NT2/D1 (cell line): ENCODE measurements around the gene DRAM2.
A peak's percentile ranks its signal among the peaks of the same experiment; 100 is the strongest.
"Not testable (repeated sequence)": the region's sequence is repeated elsewhere in the genome, so short reads cannot be mapped to it uniquely, and the experiment has no call there.

Experiments
- DNase-seq: peaks from one replicate; pipeline ENCODE4 v3.0.0-alpha.2; 2011; ENCODE audit warnings: low read depth, low spot score
- H3K27me3 ChIP-seq: 2 replicates; pipeline ENCODE4 v1.6.0; 2011; ENCODE audit warnings: mild to moderate bottlenecking; ENCODE audit not compliant: insufficient read length, insufficient read depth
- H3K36me3 ChIP-seq: 2 replicates; pipeline ENCODE4 v1.6.1; 2011; ENCODE audit warnings: mild to moderate bottlenecking, low read length, mixed read lengths; ENCODE audit not compliant: insufficient read depth, insufficient read length
- H3K4me1 ChIP-seq: 2 replicates; pipeline ENCODE4 v1.5.1; 2011; ENCODE audit not compliant: insufficient read depth, insufficient read length
- H3K4me3 ChIP-seq: 2 replicates; pipeline ENCODE4 v1.5.1; 2011; ENCODE audit warnings: low read depth; ENCODE audit not compliant: insufficient read length
- H3K9ac ChIP-seq: 2 replicates; pipeline ENCODE4 v1.6.0; 2011; ENCODE audit warnings: low read depth; ENCODE audit not compliant: insufficient read length
- H3K9me3 ChIP-seq: 2 replicates; pipeline ENCODE4 v1.5.1; 2011; ENCODE audit warnings: mild to moderate bottlenecking, low read length; ENCODE audit not compliant: insufficient read depth
- SUZ12 ChIP-seq: IDR thresholded peaks from 2 replicates; pipeline ENCODE4 v1.6.1; 2011; ENCODE audit not compliant: insufficient read length, insufficient read depth; ENCODE audit errors: extremely low read depth
- YY1 ChIP-seq: IDR thresholded peaks from 2 replicates; pipeline ENCODE4 v1.6.1; 2011; ENCODE audit not compliant: insufficient read length, insufficient read depth
- ZNF274 ChIP-seq: IDR thresholded peaks from 2 replicates; pipeline ENCODE4 v1.6.1; 2011; ENCODE audit warnings: mild to moderate bottlenecking, low read depth, low read length

Gene DRAM2

DNA sequence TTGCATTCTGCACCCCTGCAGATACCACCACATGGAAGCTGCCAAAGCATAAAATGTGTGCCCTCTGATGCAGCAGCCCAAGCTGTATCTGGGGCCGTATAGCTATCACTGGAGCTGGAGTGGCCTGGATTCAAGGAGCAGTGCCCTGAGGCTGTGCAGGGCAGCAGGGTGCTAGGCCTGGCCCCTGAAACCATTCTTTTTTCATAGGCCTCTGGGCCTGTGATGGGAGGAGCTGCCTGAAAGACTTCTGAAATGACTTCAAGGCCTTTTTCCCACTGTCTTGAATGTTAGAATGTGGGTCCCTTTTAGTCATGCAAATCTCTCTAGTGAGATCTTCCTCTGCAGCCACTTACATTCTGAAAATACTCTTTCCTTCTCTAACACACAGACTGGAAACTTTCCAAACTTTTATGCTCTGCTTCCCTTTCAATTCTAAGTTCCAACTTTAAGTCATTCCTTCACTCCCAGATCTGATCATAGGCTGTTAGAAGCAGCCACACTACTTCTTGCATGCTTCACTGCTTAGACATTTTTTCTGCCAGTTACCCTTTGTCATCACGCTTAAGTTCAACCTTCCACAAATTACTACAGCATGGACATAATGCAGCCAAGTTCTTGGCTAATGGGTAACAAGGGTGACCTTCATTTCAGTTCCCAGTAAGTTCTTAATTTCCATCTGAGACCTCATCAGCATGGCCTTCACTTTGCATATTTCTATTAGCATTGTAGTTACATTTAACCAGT lies 42.4 kb downstream of the DRAM2 start:
- no peak for TF ChIP-seq SUZ12
- TF ChIP-seq YY1 = no peak
- TF ChIP-seq ZNF274 = no peak
- DNase-seq = peak; percentile 69
- H3K9me3 ChIP-seq = peaks cover 65% of the 10 kb centered on the region

DNA sequence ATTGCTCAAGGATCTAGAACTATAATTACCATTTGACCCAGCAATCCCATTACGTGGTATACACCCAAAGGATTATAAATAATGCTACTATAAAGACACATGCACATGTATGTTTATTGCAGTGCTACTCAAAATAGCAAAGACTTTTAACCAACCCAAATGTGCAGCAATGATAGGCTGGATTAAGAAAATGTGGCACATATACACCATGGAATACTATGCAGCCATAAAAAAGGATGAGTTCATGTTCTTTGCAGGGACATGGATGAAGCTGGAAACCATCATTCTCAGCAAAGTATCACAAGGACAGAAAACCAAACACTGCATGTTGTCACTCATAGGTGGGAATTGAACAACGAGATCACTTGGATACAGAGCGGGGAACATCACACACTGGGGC lies 44.5 kb downstream of the DRAM2 start:
- H3K4me3 ChIP-seq, H3K27me3 ChIP-seq: not testable (repeated sequence)
- H3K9me3 ChIP-seq = peaks cover 44% of the 10 kb centered on the region

More for the DNA sequence above, 42.4 kb downstream of the DRAM2 start:
- no peaks in the 10 kb centered on the region for H3K27me3 ChIP-seq
- peaks cover 14% of the 10 kb centered on the region for H3K4me1 ChIP-seq
- no peak overlapping the region for H3K4me3 ChIP-seq
- H3K9ac ChIP-seq = no peak overlapping the region
- no peaks in the 10 kb centered on the region for H3K36me3 ChIP-seq

DNA sequence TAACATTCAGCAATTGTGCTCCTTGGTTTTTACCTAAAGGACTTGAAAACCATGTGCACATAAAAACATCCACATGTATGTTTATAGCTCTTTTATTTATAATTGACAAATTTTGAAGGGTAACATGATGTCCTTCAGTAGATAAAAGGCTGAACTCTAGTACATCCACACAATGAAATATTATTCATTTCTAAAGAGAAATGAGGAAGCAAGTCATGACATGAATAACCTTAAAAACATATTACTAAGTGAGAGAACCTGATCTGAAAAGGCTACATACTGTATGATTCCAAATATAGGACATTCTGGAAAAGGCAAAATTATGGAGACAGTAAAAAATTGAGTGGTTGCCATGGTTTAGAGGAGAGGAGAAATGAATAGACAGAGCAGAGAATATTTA lies 50.3 kb downstream of the DRAM2 start:
- TF ChIP-seq SUZ12 = no peak
- Histone ChIP-seq H3K9me3 (peaks cover 25% of the 10 kb centered on the region), H3K4me1 (no peaks in the 10 kb centered on the region), H3K4me3 (no peak overlapping the region), H3K36me3 (no peaks in the 10 kb centered on the region), H3K9ac (no peak overlapping the region), H3K27me3 (no peaks in the 10 kb centered on the region)
- DNase-seq = no peak

More for the DNA sequence above, 44.5 kb downstream of the DRAM2 start:
- not testable (repeated sequence) for H3K36me3 ChIP-seq, H3K4me1 ChIP-seq, H3K9ac ChIP-seq, DNase-seq

DNA sequence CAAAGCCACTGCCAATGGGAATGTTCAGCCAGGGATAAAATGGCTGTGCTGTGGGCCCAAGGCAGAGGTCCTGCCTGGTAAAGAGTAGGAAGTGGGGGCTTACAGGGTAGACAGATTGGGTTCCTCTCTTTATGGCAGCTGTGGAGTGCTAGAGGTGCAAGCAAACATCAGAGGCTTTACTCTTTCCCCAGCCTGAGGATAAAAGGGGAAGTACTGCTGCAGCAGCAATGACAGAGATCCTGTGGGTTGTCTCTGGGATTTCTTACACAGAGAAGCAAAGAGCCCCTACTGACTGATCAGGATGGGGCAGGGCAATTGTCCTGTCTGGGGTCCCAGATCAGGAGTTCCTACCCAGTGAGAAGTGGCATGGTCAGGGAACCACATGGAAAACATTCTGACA lies 54.2 kb downstream of the DRAM2 start:
- H3K4me3 ChIP-seq = no peak overlapping the region
- no peak for DNase-seq
- TF ChIP-seq YY1 (no peak), ZNF274 (no peak), SUZ12 (no peak)

DNA sequence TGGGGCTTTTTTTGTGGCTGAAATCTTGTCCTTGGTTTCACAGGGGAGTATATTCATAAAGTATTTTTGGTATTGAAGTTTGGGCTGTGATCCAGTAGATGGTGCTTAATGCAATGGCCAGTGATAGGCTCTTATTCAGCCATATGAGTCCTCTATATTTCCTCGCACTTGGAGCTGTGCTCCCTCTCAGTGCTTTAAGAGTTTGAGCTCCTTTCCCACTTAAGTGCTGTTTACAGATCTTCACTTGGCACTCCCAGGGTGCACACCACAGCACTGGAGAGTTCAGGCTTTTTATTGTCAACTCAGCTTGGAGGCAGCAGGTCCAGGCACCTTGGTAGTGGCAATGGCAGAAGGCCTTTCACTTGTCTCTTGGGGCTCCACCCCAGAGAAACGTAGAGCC lies 54.9 kb downstream of the DRAM2 start:
- Histone ChIP-seq H3K36me3 (no peaks in the 10 kb centered on the region), H3K9ac (no peak overlapping the region), H3K9me3 (peaks cover 46% of the 10 kb centered on the region)

More for the DNA sequence above, 54.2 kb downstream of the DRAM2 start:
- H3K9ac ChIP-seq = no peak overlapping the region
- H3K36me3 ChIP-seq = no peaks in the 10 kb centered on the region
- no peaks in the 10 kb centered on the region for H3K4me1 ChIP-seq
- peaks cover 43% of the 10 kb centered on the region for H3K9me3 ChIP-seq
- no peaks in the 10 kb centered on the region for H3K27me3 ChIP-seq

DNA sequence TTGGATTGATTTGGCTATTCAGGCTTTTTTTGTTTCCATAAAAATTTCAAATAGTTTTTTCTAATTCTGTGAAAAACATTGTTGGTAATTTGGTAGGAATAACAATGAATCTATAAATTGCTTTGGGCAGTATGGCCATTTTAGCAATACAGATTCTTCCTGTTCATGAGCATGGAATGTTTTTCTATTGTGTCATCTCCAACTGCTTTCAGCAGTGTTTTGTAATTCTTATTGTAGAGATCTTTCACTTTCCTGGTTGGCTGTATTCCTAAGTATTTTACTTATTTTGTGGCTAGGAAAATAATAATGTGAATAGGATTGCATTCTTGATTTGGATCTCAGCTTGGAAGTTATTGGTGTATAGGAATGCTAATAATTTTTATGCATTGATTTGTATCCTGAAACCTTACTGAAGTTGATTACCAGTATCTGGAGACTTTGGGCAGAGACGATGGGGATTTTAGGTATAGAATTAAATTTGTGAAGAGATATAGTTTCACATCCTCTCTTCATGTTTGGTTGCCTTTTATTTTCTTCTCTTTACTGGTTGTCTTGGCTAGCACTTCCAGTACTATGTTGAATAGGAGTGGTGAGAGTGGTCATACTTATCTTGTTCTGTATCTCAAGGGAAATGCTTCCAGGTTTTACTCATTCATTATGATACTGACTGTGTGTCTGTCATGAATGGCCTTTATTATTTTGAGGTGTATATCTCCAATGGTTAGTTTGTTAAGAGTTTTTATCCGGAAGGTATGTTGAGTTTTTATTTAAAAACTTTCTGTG lies 57.3 kb downstream of the DRAM2 start:
- Histone ChIP-seq H3K9ac (no peak overlapping the region), H3K36me3 (no peaks in the 10 kb centered on the region), H3K27me3 (no peaks in the 10 kb centered on the region), H3K4me3 (no peak overlapping the region), H3K4me1 (no peaks in the 10 kb centered on the region), H3K9me3 (peaks cover 47% of the 10 kb centered on the region)
- TF ChIP-seq YY1 = no peak
- no peak for DNase-seq

More for the DNA sequence above, 54.9 kb downstream of the DRAM2 start:
- Histone ChIP-seq H3K27me3 (no peaks in the 10 kb centered on the region), H3K4me1 (no peaks in the 10 kb centered on the region), H3K4me3 (no peak overlapping the region)
- no peak for DNase-seq
- TF ChIP-seq SUZ12 (no peak), ZNF274 (peak; percentile 51)

DNA sequence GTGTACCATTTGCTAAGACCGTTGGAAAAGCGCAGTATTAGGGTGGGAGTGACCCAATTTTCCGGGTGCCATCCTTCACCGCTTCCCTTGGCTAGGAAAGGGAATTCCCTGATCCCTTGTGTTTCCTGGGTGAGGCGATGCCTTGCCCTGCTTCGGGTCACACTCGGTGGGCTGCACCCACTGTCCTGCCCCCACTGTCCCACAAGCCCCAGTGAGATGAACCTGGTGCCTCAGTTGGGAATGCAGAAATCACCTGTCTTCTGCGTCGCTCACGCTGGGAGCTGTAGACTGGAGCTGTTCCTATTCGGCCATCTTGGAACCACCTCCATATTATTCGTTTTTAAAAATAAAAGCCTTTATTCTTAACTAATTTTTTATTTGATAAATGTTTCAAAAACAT lies 60.6 kb downstream of the DRAM2 start:
- not testable (repeated sequence) for DNase-seq, H3K9ac ChIP-seq, H3K4me1 ChIP-seq, H3K27me3 ChIP-seq, H3K4me3 ChIP-seq, H3K36me3 ChIP-seq
- H3K9me3 ChIP-seq = peaks cover 30% of the 10 kb centered on the region

DNA sequence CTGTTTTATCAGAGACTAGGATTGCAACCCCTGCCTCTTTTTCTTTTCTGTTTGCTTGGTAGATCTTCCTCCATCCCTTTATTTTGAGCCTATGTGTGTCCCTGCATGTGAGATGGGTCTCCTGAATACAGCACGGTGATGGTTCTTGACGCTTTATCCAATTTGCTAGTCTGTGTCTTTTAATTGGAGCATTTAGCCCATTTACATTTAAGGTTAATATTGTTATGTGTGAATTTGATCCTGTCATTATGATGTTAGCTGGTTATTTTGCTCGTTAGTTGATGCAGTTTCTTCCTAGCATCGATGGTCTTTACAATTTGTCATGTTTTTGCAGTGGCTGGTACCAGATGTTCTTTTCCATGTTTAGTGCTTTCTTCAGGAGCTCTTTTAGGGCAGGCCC lies 62.6 kb downstream of the DRAM2 start:
- not testable (repeated sequence) for H3K4me3 ChIP-seq, H3K27me3 ChIP-seq, DNase-seq, H3K36me3 ChIP-seq, H3K9ac ChIP-seq, H3K4me1 ChIP-seq
- H3K9me3 ChIP-seq = peaks cover 22% of the 10 kb centered on the region
